ENCODE measurements around the gene UNG.

Gene UNG

DNA sequence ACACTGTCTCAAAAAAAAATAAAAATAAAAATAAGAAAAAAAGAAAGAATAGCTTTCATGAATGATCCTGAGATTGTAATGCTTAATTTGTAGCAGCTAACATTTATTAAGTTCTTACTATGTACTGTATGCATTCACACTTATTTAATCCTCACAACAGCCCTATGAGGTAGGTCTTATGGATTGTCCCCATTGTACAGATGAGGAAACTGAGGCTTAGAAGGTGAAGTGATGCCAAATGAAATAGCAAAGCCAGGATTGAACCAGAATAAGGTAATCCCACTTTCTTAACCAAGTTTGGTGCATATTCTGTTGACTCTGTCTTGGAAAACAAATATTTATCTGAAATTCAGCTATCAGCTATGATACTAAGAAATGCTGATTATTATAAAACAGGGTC lies 42.9 kb upstream of the UNG start:
- DNase-seq (ENCODE audit: extremely low spot score) = no peak
- POLR2A ChIA-PET = no interaction called here
- CTCF ChIA-PET = interaction anchor here (0.8 to 1.4 kb wide), 6 partner anchors 15 to 170 kb away, joined by 3 to 4 read pairs (median 3); no protein-coding TSS in a partner anchor
- TF ChIP-seq, protein P1, sequence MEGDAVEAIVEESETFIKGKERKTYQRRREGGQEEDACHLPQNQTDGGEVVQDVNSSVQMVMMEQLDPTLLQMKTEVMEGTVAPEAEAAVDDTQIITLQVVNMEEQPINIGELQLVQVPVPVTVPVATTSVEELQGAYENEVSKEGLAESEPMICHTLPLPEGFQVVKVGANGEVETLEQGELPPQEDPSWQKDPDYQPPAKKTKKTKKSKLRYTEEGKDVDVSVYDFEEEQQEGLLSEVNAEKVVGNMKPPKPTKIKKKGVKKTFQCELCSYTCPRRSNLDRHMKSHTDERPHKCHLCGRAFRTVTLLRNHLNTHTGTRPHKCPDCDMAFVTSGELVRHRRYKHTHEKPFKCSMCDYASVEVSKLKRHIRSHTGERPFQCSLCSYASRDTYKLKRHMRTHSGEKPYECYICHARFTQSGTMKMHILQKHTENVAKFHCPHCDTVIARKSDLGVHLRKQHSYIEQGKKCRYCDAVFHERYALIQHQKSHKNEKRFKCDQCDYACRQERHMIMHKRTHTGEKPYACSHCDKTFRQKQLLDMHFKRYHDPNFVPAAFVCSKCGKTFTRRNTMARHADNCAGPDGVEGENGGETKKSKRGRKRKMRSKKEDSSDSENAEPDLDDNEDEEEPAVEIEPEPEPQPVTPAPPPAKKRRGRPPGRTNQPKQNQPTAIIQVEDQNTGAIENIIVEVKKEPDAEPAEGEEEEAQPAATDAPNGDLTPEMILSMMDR (IDR thresholded peaks at IDR 0.05; ENCODE audit: control extremely low read depth, extremely low read depth, low read depth, missing control alignments) = no peak

DNA sequence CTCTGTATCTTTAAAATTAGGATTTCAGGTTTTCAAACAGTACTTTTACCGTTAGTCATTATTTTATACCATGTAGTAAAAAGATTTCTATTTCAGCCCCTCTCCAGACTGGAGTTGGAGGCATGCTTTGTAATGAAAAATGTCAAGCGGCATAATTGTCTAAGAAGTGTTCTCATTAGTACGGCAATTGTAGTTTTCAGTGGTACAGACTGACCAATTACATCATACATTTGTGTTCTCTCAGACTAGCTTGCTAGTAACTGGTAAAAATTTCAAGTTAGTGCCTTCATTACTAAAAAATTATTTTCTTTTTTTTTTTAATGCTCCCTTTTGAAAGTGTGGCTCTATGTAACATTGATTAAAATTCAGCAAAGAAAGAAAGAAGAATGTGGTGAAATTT lies 40.5 kb upstream of the UNG start:
- ChIA-PET CTCF (no interaction called here), POLR2A (no interaction called here)
- TF ChIP-seq, protein P1 (IDR thresholded peaks at IDR 0.05; ENCODE audit: control extremely low read depth, extremely low read depth, low read depth, missing control alignments) = no peak
- DNase-seq (ENCODE audit: extremely low spot score) = no peak

DNA sequence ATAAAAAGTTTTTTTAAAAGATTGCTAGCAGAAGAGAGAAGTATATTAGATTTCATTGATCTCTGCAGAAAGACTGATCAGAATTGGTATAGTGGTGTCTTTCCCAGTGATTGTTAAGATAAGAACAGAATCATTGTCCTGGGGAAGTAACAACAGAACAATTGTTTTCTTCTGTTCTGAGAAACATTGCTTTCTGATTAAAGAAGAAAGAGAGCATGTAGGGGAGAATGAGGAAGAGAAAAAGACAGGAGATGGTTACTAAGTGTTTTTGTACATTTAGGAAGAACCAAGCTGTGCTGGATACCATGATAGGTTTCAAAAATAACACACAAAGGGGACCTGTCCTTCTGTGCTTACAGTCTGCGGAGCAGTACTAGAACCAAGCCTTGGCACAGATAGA lies 40.0 kb upstream of the UNG start:
- TF ChIP-seq, protein P1 (IDR thresholded peaks at IDR 0.05; ENCODE audit: control extremely low read depth, extremely low read depth, low read depth, missing control alignments) = no peak
- CTCF ChIA-PET = no interaction called here
- DNase-seq (ENCODE audit: extremely low spot score) = no peak
- POLR2A ChIA-PET = no interaction called here

DNA sequence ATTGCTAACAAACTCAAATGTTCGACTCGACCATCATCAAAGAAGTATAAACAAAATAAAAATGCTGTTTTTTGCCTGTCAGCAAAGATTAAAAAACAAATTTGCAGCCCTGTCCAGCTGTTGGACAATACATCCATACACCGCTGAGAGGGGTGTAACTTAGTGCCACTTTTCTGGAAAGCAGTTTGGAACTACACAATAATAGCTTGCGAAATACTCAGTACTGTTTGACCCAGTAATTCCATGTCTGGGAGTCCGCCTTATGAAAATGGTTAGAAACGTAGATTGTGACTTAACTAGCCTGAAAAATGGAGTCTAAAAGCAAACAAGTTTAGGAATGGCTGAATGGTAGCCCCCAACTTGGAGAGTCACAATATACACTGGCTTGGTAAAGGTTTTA lies 38.6 kb upstream of the UNG start:
- ChIA-PET CTCF (interaction anchor here (1.2 kb wide), 1 partner anchor 34 kb away, joined by 3 read pairs; no protein-coding TSS in a partner anchor), POLR2A (no interaction called here)
- no peak for DNase-seq (ENCODE audit: extremely low spot score)
- TF ChIP-seq, protein P1 (IDR thresholded peaks at IDR 0.05; ENCODE audit: control extremely low read depth, extremely low read depth, low read depth, missing control alignments) = no peak

DNA sequence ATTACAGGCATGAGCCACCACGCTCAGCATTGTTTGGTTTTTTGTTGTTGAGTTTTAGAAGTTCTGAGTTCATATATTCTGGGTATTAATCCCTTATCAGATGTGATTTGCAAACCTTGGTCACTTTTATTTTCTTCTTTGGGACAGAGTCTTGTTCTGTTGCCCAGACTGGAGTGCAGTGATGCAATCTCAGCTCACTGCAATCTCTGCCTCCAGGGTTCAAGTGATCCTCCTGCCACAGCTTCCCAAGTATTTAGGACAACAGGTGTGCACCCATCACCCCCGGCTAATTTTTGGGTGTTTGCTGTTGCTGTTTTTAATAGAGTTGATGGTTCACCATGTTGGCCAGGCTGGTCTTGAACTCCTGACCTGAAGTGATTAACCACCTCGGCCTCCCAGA lies 33.3 kb upstream of the UNG start:
- POLR2A ChIA-PET = no interaction called here
- no peak for DNase-seq (ENCODE audit: extremely low spot score)
- CTCF ChIA-PET = no interaction called here
- TF ChIP-seq, protein P1 (IDR thresholded peaks at IDR 0.05; ENCODE audit: control extremely low read depth, extremely low read depth, low read depth, missing control alignments) = no peak

DNA sequence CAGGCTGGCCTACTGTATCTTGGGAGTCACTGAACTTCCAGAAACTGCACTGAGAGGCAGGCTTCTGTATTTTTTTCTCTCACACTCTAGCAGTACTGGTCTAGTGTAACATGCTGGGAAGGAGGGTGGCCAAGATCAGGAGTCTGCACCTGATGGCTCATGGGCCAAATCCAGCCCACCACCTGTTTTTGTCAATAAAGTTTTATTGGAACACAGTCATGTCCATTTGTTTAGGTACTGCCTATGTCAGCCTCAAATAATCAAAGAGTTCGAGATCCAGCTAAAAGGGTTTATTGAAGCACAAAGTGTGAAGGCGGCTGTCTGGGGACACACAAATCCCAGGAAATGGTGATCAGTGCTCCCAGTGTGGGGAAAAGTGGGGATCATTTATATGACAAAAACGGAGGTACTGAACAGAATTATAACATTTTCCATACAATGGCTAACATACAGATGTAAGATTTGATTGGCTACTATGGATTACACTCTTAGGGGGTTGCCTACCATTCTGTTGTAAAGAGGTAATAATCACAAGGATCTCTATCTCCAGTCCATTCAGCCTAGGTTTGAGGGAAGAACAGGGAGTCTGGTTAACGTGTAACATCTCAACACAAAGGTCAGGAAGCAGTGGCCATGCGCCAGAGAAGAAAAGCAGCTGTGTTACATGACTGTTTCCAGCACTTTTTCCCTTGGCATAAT lies 32.1 kb upstream of the UNG start:
- no peak for DNase-seq (ENCODE audit: extremely low spot score)
- CTCF ChIA-PET = interaction anchor here (0.9 to 2.1 kb wide), 2 partner anchors 12 to 28 kb away, joined by 3 to 4 read pairs; partner anchors contain the start of gene ALKBH2
- POLR2A ChIA-PET = no interaction called here
- TF ChIP-seq, protein P1 (IDR thresholded peaks at IDR 0.05; ENCODE audit: control extremely low read depth, extremely low read depth, low read depth, missing control alignments) = no peak
